Endothelial cell (in vitro differentiated cells): ENCODE measurements around the gene KCTD20. TPM values are rescaled to one million over a fixed set of nuclear protein-coding genes. Genes with fewer than 3 reads are reported as not detected.

Experiments
- DNase-seq: peaks from one replicate; pipeline ENCODE4 v3.0.0; 2021; ENCODE audit warnings: low spot score
- H3K27ac Mint-ChIP-seq: one replicate; pipeline ENCODE4 v1.8.0; 2021; ENCODE audit warnings: mixed read lengths, inconsistent platforms; ENCODE audit not compliant: unreplicated experiment
- H3K27me3 Mint-ChIP-seq: one replicate; pipeline ENCODE4 v1.8.0; 2021; ENCODE audit warnings: mild to moderate bottlenecking, moderate library complexity, mixed read lengths, inconsistent platforms; ENCODE audit not compliant: unreplicated experiment
- H3K36me3 Mint-ChIP-seq: one replicate; pipeline ENCODE4 v1.8.0; 2021; ENCODE audit warnings: mild to moderate bottlenecking, low read depth, mixed read lengths, inconsistent platforms; ENCODE audit not compliant: unreplicated experiment
- H3K4me1 Mint-ChIP-seq: one replicate; pipeline ENCODE4 v1.8.0; 2021; ENCODE audit warnings: mild to moderate bottlenecking, mixed read lengths, inconsistent platforms; ENCODE audit not compliant: unreplicated experiment
- H3K4me3 Mint-ChIP-seq: one replicate; pipeline ENCODE4 v1.8.0; 2021; ENCODE audit warnings: mild to moderate bottlenecking, mixed read lengths, inconsistent platforms; ENCODE audit not compliant: unreplicated experiment
- H3K9me3 Mint-ChIP-seq: one replicate; pipeline ENCODE4 v1.8.0; 2021; ENCODE audit warnings: mixed read lengths, inconsistent platforms; ENCODE audit not compliant: unreplicated experiment
- CTCF ChIP-seq: fragments of 200-600 bp; sonication (generic); IDR thresholded peaks from one replicate; pipeline ENCODE4 v1.5.0; 2021; ENCODE audit warnings: antibody characterized with exemption; ENCODE audit not compliant: unreplicated experiment
- total RNA-seq: library from RNA; stranded (reverse); fragmentation: NEBNext Ultra II Directional; extraction: Animal tissue kit (Norgen Biotek cat#: 25700); gene quantifications from one replicate; pipeline ENCODE4 v1.2.1, GENCODE V29; 2021; ENCODE audit not compliant: unreplicated experiment

The KCTD20 gene
- total RNA-seq, 1 donor from 2014 or later, result 43.0 TPM

GRCh38 chr6:36459501-36459900 lies 16.7 kb downstream of the KCTD20 start:
- H3K27ac Mint-ChIP-seq, result no peak overlapping the region
- TF ChIP-seq CTCF, result no peak
- peaks cover 8% of the 10 kb centered on the region for H3K36me3 Mint-ChIP-seq
- no peaks in the 10 kb centered on the region for H3K9me3 Mint-ChIP-seq
- H3K4me3 Mint-ChIP-seq, result no peak overlapping the region
- no peak for DNase-seq
- H3K4me1 Mint-ChIP-seq, result peaks cover 24% of the 10 kb centered on the region
- H3K27me3 Mint-ChIP-seq, result peaks cover 2% of the 10 kb centered on the region

GRCh38 chr6:36460916-36461315 lies 18.1 kb downstream of the KCTD20 start:
- peaks cover 24% of the 10 kb centered on the region for H3K4me1 Mint-ChIP-seq
- no peak overlapping the region for H3K27ac Mint-ChIP-seq
- H3K36me3 Mint-ChIP-seq, result peaks cover 8% of the 10 kb centered on the region
- no peak for DNase-seq
- H3K9me3 Mint-ChIP-seq, result no peaks in the 10 kb centered on the region
- H3K4me3 Mint-ChIP-seq, result no peak overlapping the region
- no peak for TF ChIP-seq CTCF
- peaks cover 2% of the 10 kb centered on the region for H3K27me3 Mint-ChIP-seq

GRCh38 chr6:36461646-36462045 lies 18.8 kb downstream of the KCTD20 start:
- no peak overlapping the region for H3K4me3 Mint-ChIP-seq
- no peak for DNase-seq
- H3K27ac Mint-ChIP-seq, result peak overlapping the region; percentile 80
- H3K9me3 Mint-ChIP-seq, result no peaks in the 10 kb centered on the region
- H3K4me1 Mint-ChIP-seq, result peaks cover 24% of the 10 kb centered on the region
- H3K27me3 Mint-ChIP-seq, result peaks cover 2% of the 10 kb centered on the region
- H3K36me3 Mint-ChIP-seq, result peaks cover 8% of the 10 kb centered on the region
- no peak for TF ChIP-seq CTCF

DNA sequence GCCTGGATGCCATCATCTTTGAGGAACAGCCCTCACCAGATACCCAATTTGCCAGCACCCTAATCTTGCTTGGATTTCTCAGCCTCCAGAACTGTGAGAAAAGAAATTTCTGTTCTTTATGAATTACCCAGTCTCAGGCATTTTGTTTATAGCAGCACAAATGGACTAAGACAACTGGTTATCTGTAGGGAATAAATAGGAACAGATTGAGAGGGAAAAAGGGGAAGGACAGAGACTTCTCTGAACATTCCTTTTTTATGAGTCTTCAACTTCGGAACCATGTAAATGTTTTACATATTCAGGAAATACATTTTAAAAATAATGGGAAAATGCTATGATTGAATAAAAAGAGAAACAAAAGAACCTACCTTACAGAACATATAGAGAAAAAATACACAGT lies 20.9 kb downstream of the KCTD20 start:
- Mint-ChIP-seq H3K36me3 (peaks cover 8% of the 10 kb centered on the region), H3K9me3 (no peaks in the 10 kb centered on the region), H3K4me1 (peaks cover 24% of the 10 kb centered on the region), H3K27me3 (peaks cover 2% of the 10 kb centered on the region), H3K27ac (no peak overlapping the region), H3K4me3 (no peak overlapping the region)
- TF ChIP-seq CTCF, result no peak
- DNase-seq, result no peak

GRCh38 chr6:36464233-36464632 lies 21.4 kb downstream of the KCTD20 start:
- no peak for TF ChIP-seq CTCF
- peaks cover 2% of the 10 kb centered on the region for H3K27me3 Mint-ChIP-seq
- H3K4me1 Mint-ChIP-seq, result peaks cover 24% of the 10 kb centered on the region
- H3K4me3 Mint-ChIP-seq, result no peak overlapping the region
- no peaks in the 10 kb centered on the region for H3K9me3 Mint-ChIP-seq
- peaks cover 8% of the 10 kb centered on the region for H3K36me3 Mint-ChIP-seq
- DNase-seq, result no peak
- no peak overlapping the region for H3K27ac Mint-ChIP-seq
